Common myeloid progenitor, CD34-positive (primary cell): Measurements from ENCODE around the gene CDNF.
A peak's percentile ranks its signal among the peaks of the same experiment; 100 is the strongest.
"Not testable (repeated sequence)": the region's sequence is repeated elsewhere in the genome, so short reads cannot be mapped to it uniquely, and the experiment has no call there.

ENCODE experiments used
- CTCF ChIA-PET: fragments of 350-600 bp; sonication (Branson Sonifier 250); formaldehyde crosslinking; loops from one replicate; lab custom pipeline; 2021; ENCODE audit warnings: antibody characterized with exemption; lab: Charles Lee
- POLR2A ChIA-PET: fragments of 350-600 bp; sonication (Branson Sonifier 250); formaldehyde crosslinking; loops from one replicate; lab custom pipeline; 2021; ENCODE audit warnings: antibody characterized with exemption; lab: Charles Lee
- DNase-seq, 3 donors: peaks; one replicate each; pipeline versions ENCODE4 v3.0.0 to v3.0.0-alpha.2; 2013
- H3K27ac ChIP-seq, 2 experiments: 1 replicate in 1 of 2; 2 replicates in 1 of 2; pipeline ENCODE4 v1.7.0; 2013; ENCODE audit warnings: inconsistent platforms in 2 of 2, low read length in 2 of 2, mild to moderate bottlenecking in 2 of 2, low read depth in 1 of 2, moderate library complexity in 1 of 2; ENCODE audit not compliant: severe bottlenecking in 2 of 2, insufficient read depth in 1 of 2, poor library complexity in 1 of 2
- H3K27me3 ChIP-seq, 5 experiments: replicated peaks in 2 of 5; 1 replicate in 3 of 5; 2 replicates in 2 of 5; pipeline versions ENCODE4 v1.6.1 to v1.7.0; 2013; ENCODE audit warnings: low read length in 4 of 5, mild to moderate bottlenecking in 2 of 5, moderate library complexity in 2 of 5, inconsistent platforms in 1 of 5; ENCODE audit not compliant: insufficient read depth in 5 of 5, control insufficient read depth in 4 of 5
- H3K36me3 ChIP-seq, 4 experiments: 1 replicate in 2 of 4; 2 replicates in 2 of 4; pipeline versions ENCODE4 v1.6.1 to v1.7.0; 2013; ENCODE audit warnings: low read length in 3 of 4, control low read depth in 1 of 4, mild to moderate bottlenecking in 1 of 4; ENCODE audit not compliant: control insufficient read depth in 4 of 4, insufficient read depth in 4 of 4
- H3K4me1 ChIP-seq, 4 experiments: 1 replicate in 3 of 4; 2 replicates in 1 of 4; pipeline versions ENCODE4 v1.6.1 to v1.7.1; 2013; ENCODE audit warnings: low read length in 3 of 4, mild to moderate bottlenecking in 3 of 4, control low read depth in 1 of 4, inconsistent platforms in 1 of 4, moderate library complexity in 1 of 4; ENCODE audit not compliant: control insufficient read depth in 4 of 4, insufficient read depth in 4 of 4; ENCODE audit errors: control extremely low read depth in 1 of 4
- H3K4me3 ChIP-seq, 7 experiments: 1 replicate in 4 of 7; 2 replicates in 3 of 7; pipeline versions ENCODE4 v1.5.1 to v1.7.0; 2013; ENCODE audit warnings: mild to moderate bottlenecking in 7 of 7, low read length in 6 of 7, moderate library complexity in 6 of 7, inconsistent platforms in 2 of 7, low read depth in 2 of 7, control low read depth in 1 of 7; ENCODE audit not compliant: insufficient read depth in 4 of 7, control insufficient read depth in 1 of 7; ENCODE audit errors: extremely low read depth in 1 of 7
- H3K9me3 ChIP-seq, 5 experiments: 1 replicate in 4 of 5; 2 replicates in 1 of 5; pipeline versions ENCODE4 v1.6.1 to v1.7.1; 2013; ENCODE audit warnings: low read length in 4 of 5, mild to moderate bottlenecking in 2 of 5, inconsistent platforms in 1 of 5, low read depth in 1 of 5, moderate library complexity in 1 of 5; ENCODE audit not compliant: control insufficient read depth in 4 of 5, insufficient read depth in 2 of 5; ENCODE audit errors: control extremely low read depth in 1 of 5
- WGBS: methylation state at CpG from one replicate; pipeline ENCODE4 v1.1.5; 2013; ENCODE audit not compliant: insufficient coverage; 5-methylcytosine and 5-hydroxymethylcytosine counted together

Gene CDNF

GRCh38 chr10:14878266-14879123 lies 40.7 kb upstream of the CDNF start, which contains the start of gene SUV39H2:
Gene SUV39H2, plus strand, starts transcription at chr10:14878866. Its CDS starts 23 bp downstream, at chr10:14878889.
- Histone ChIP-seq H3K27me3 (no peaks in the 10 kb centered on the region), H3K9me3 (no peaks in the 10 kb centered on the region), H3K4me1 (peaks cover 5 to 27% (median 21%) of the 10 kb centered on the region in 4 experiments), H3K4me3 (peak within 1 kb of the TSS; percentile 82 to 99 (median 97)), H3K36me3 (peaks cover 0 to 11% (median 1%) of the 10 kb centered on the region in 4 experiments), H3K27ac (peak within 1 kb of the TSS; percentile 40 to 87)
- ChIA-PET CTCF (interaction anchor here (0.9 to 1.4 kb wide), 4 partner anchors 17 to 28 kb away, joined by 3 to 4 read pairs (median 3); no protein-coding TSS in a partner anchor), POLR2A (interaction anchor here (0.7 to 1.0 kb wide), 5 partner anchors 11 to 81 kb away, joined by 3 to 4 read pairs (median 3); partner anchors contain the start of genes CDNF, DCLRE1C, HSPA14 and MEIG1)
- DNase-seq, result peak; percentile 93 to 97 (median 96)
- 0% methylated on average over 89 of the region's 102 CpGs for WGBS

- Histone ChIP-seq H3K27me3 (no peaks in the 10 kb centered on the region), H3K9me3 (no peaks in the 10 kb centered on the region), H3K27ac (no peak overlapping the region), H3K4me3 (peak overlapping the region in 4 of 7 experiments; percentile 82 to 99 (median 98)), H3K4me1 (peaks cover 5 to 27% (median 21%) of the 10 kb centered on the region in 4 experiments), H3K36me3 (peaks cover 2 to 12% (median 2%) of the 10 kb centered on the region in 4 experiments)
- ChIA-PET CTCF (interaction anchor here (0.9 to 1.4 kb wide), 2 partner anchors 10 to 98 kb away, joined by 3 read pairs; no protein-coding TSS in a partner anchor), POLR2A (no interaction called here)
- DNase-seq, result no peak
- 90% methylated on average over 9 of the region's 9 CpGs for WGBS
Measured at GRCh38 chr10:14876764-14877163, 38.9 kb upstream of the CDNF start.

- H3K4me3 ChIP-seq, result no peak overlapping the region
- no peak overlapping the region for H3K27ac ChIP-seq
- peaks cover 2 to 10% (median 5%) of the 10 kb centered on the region in 4 experiments for H3K36me3 ChIP-seq
- WGBS, result 99% methylated on average over 8 of the region's 12 CpGs
- POLR2A ChIA-PET, result no interaction called here
- CTCF ChIA-PET, result interaction anchor here (0.9 kb wide), 1 partner anchor 9 kb away, joined by 3 read pairs; no protein-coding TSS in a partner anchor
- H3K4me1 ChIP-seq, result peaks cover 5 to 27% (median 21%) of the 10 kb centered on the region in 4 experiments
- H3K9me3 ChIP-seq, result no peaks in the 10 kb centered on the region
- DNase-seq, result no peak
- no peaks in the 10 kb centered on the region for H3K27me3 ChIP-seq
Measured at GRCh38 chr10:14875941-14876340, 38.1 kb upstream of the CDNF start.

GRCh38 chr10:14873090-14873760 lies 35.4 kb upstream of the CDNF start:
- Histone ChIP-seq H3K36me3 (peaks cover 3 to 24% (median 14%) of the 10 kb centered on the region in 4 experiments), H3K4me1 (peaks cover 0 to 13% (median 11%) of the 10 kb centered on the region in 4 experiments), H3K9me3 (no peaks in the 10 kb centered on the region), H3K4me3 (no peak overlapping the region), H3K27me3 (no peaks in the 10 kb centered on the region), H3K27ac (no peak overlapping the region)
- WGBS, result 100% methylated on average over 2 of the region's 2 CpGs
- POLR2A ChIA-PET, result no interaction called here
- CTCF ChIA-PET, result interaction anchor here (1.0 kb wide), 1 partner anchor 232 kb away, joined by 3 read pairs; no protein-coding TSS in a partner anchor
- no peak for DNase-seq

GRCh38 chr10:14864871-14865270 lies 27.0 kb upstream of the CDNF start:
- POLR2A ChIA-PET, H3K9me3 ChIP-seq, H3K27ac ChIP-seq, H3K4me1 ChIP-seq, DNase-seq, H3K4me3 ChIP-seq, H3K27me3 ChIP-seq: not testable (repeated sequence)
- H3K36me3 ChIP-seq, result peaks cover 8 to 47% (median 21%) of the 10 kb centered on the region in 4 experiments
- no CpG with 5 or more reads among the region's 3 CpGs for WGBS
- CTCF ChIA-PET, result interaction anchor here (0.6 kb wide), 1 partner anchor 40 kb away, joined by 4 read pairs; no protein-coding TSS in a partner anchor

- CTCF ChIA-PET, H3K27ac ChIP-seq, H3K9me3 ChIP-seq, POLR2A ChIA-PET, DNase-seq, H3K4me1 ChIP-seq, H3K4me3 ChIP-seq, H3K27me3 ChIP-seq: not testable (repeated sequence)
- peaks cover 8 to 43% (median 18%) of the 10 kb centered on the region in 4 experiments for H3K36me3 ChIP-seq
- WGBS, result 100% methylated on average over 3 of the region's 6 CpGs
Measured at GRCh38 chr10:14864466-14864865, 26.6 kb upstream of the CDNF start.
